MM.1S (cell line): ENCODE data around the gene FUT4.

Experiments
- DNase-seq: peaks from one replicate; pipeline ENCODE4 v3.0.0-alpha.2; 2015
- H2AFZ ChIP-seq: fragments of 300-600 bp; sonication (generic); 2 replicates; pipeline ENCODE4 v1.6.0; 2016; ENCODE audit warnings: antibody characterized with exemption, low read length
- H3F3A ChIP-seq: fragments of 300-600 bp; sonication (generic); 2 replicates; pipeline ENCODE4 v1.6.1; 2016; ENCODE audit warnings: mild to moderate bottlenecking, antibody characterized with exemption, low read length, moderate library complexity, mixed read lengths; ENCODE audit not compliant: insufficient read depth
- H3K27ac ChIP-seq: fragments of 300-600 bp; sonication (generic); 2 replicates; pipeline ENCODE4 v1.5.1; 2016; ENCODE audit warnings: mild to moderate bottlenecking, low read length
- H3K27me3 ChIP-seq: fragments of 300-600 bp; sonication (generic); replicated peaks from 2 replicates; pipeline ENCODE4 v1.6.0; 2016; ENCODE audit warnings: low read length; ENCODE audit not compliant: insufficient read depth
- H3K36me3 ChIP-seq: fragments of 300-600 bp; sonication (generic); replicated peaks from 2 replicates; pipeline ENCODE4 v1.6.1; 2016; ENCODE audit warnings: mild to moderate bottlenecking, low read length, mixed read lengths; ENCODE audit not compliant: insufficient read depth
- H3K4me1 ChIP-seq: fragments of 300-600 bp; sonication (generic); 2 replicates; pipeline ENCODE4 v1.6.1; 2016; ENCODE audit warnings: low read length, mixed read lengths
- H3K4me2 ChIP-seq: fragments of 300-600 bp; sonication (generic); 2 replicates; pipeline ENCODE4 v1.6.0; 2016; ENCODE audit warnings: low read depth, low read length
- H3K4me3 ChIP-seq: fragments of 300-600 bp; sonication (generic); 2 replicates; pipeline ENCODE4 v1.5.1; 2016; ENCODE audit warnings: low read length, mixed read lengths
- H3K79me2 ChIP-seq: fragments of 300-600 bp; sonication (generic); 2 replicates; pipeline ENCODE4 v1.6.1; 2016; ENCODE audit warnings: mixed run types, low read length, mixed read lengths
- H3K9ac ChIP-seq: fragments of 300-600 bp; sonication (generic); 2 replicates; pipeline ENCODE4 v1.6.1; 2016; ENCODE audit warnings: low read length, mixed read lengths
- H3K9me2 ChIP-seq: fragments of 300-600 bp; sonication (generic); replicated peaks from 2 replicates; pipeline ENCODE4 v1.6.1; 2016; ENCODE audit warnings: mild to moderate bottlenecking, low read length, mixed read lengths; ENCODE audit not compliant: insufficient read depth
- H3K9me3 ChIP-seq: fragments of 300-600 bp; sonication (generic); replicated peaks from 2 replicates; pipeline ENCODE4 v1.6.1; 2016; ENCODE audit warnings: mild to moderate bottlenecking, low read length, mixed read lengths; ENCODE audit not compliant: insufficient read depth
- H4K20me1 ChIP-seq: fragments of 300-600 bp; sonication (generic); 2 replicates; pipeline ENCODE4 v1.6.1; 2016; ENCODE audit warnings: mild to moderate bottlenecking, low read length, moderate library complexity, mixed read lengths; ENCODE audit not compliant: insufficient read depth
- CTCF ChIP-seq: fragments of 300-600 bp; sonication (generic); IDR thresholded peaks from 2 replicates; pipeline ENCODE4 v1.5.1; 2016; ENCODE audit warnings: antibody characterized with exemption, low read length, mixed read lengths
- EZH2 ChIP-seq: fragments of 300-600 bp; sonication (generic); optimal IDR thresholded peaks from 2 replicates; pipeline ENCODE3; 2017; ENCODE audit warnings: low read depth, mild to moderate bottlenecking, antibody characterized with exemption, low read length, mixed read lengths
- EZH2phosphoT487 ChIP-seq: fragments of 300-600 bp; sonication (generic); IDR thresholded peaks from 2 replicates; pipeline ENCODE4 v1.6.1; 2018; ENCODE audit warnings: antibody characterized with exemption, low read length

Gene FUT4

GRCh38 chr11:94557992-94558391, 14.3 kb downstream of the FUT4 start:
- TF ChIP-seq EZH2phosphoT487 (no peak), CTCF (no peak), EZH2 (no peak)
- Histone ChIP-seq H3K79me2 (no peaks in the 10 kb centered on the region), H3K9ac (no peak overlapping the region), H3K9me3 (no peaks in the 10 kb centered on the region), H3K36me3 (no peaks in the 10 kb centered on the region), H3K4me3 (no peak overlapping the region), H4K20me1 (no peaks in the 10 kb centered on the region), H3K27ac (no peak overlapping the region), H3K4me2 (no peak overlapping the region), H2AFZ (no peak overlapping the region), H3F3A (no peaks in the 10 kb centered on the region), H3K27me3 (no peaks in the 10 kb centered on the region), H3K4me1 (no peaks in the 10 kb centered on the region), H3K9me2 (no peaks in the 10 kb centered on the region)
- no peak for DNase-seq

GRCh38 chr11:94558468-94558867, 14.7 kb downstream of the FUT4 start:
- Histone ChIP-seq H3K27ac (no peak overlapping the region), H3K9me3 (no peaks in the 10 kb centered on the region), H3K36me3 (no peaks in the 10 kb centered on the region), H4K20me1 (no peaks in the 10 kb centered on the region), H3K4me2 (no peak overlapping the region), H3K79me2 (no peaks in the 10 kb centered on the region), H3K9ac (no peak overlapping the region), H3F3A (no peaks in the 10 kb centered on the region), H3K4me1 (no peaks in the 10 kb centered on the region), H3K4me3 (no peak overlapping the region), H3K27me3 (no peaks in the 10 kb centered on the region), H3K9me2 (no peaks in the 10 kb centered on the region), H2AFZ (no peak overlapping the region)
- DNase-seq: no peak
- TF ChIP-seq EZH2phosphoT487: no peak
- no peak for TF ChIP-seq EZH2
- TF ChIP-seq CTCF: no peak

- Histone ChIP-seq H3K4me3 (no peak overlapping the region), H3K4me1 (no peaks in the 10 kb centered on the region), H2AFZ (no peak overlapping the region), H3K4me2 (no peak overlapping the region), H4K20me1 (no peaks in the 10 kb centered on the region), H3F3A (no peaks in the 10 kb centered on the region), H3K9me3 (no peaks in the 10 kb centered on the region), H3K79me2 (no peaks in the 10 kb centered on the region), H3K36me3 (no peaks in the 10 kb centered on the region), H3K9ac (no peak overlapping the region), H3K27me3 (no peaks in the 10 kb centered on the region), H3K9me2 (no peaks in the 10 kb centered on the region), H3K27ac (no peak overlapping the region)
- DNase-seq: no peak
- TF ChIP-seq EZH2phosphoT487 (no peak), CTCF (no peak), EZH2 (no peak)
Observed at GRCh38 chr11:94558932-94559331, 15.2 kb downstream of the FUT4 start.

GRCh38 chr11:94559361-94559760, 15.6 kb downstream of the FUT4 start:
- H3K4me3 ChIP-seq: no peak overlapping the region
- H3K4me2 ChIP-seq: no peak overlapping the region
- DNase-seq: no peak
- H4K20me1 ChIP-seq: no peaks in the 10 kb centered on the region
- no peaks in the 10 kb centered on the region for H3K36me3 ChIP-seq
- H3K9me3 ChIP-seq: no peaks in the 10 kb centered on the region
- no peaks in the 10 kb centered on the region for H3K4me1 ChIP-seq
- H2AFZ ChIP-seq: no peak overlapping the region
- H3K9ac ChIP-seq: no peak overlapping the region
- TF ChIP-seq CTCF (no peak), EZH2 (no peak), EZH2phosphoT487 (no peak)
- no peaks in the 10 kb centered on the region for H3K27me3 ChIP-seq
- no peak overlapping the region for H3K27ac ChIP-seq
- no peaks in the 10 kb centered on the region for H3K9me2 ChIP-seq
- no peaks in the 10 kb centered on the region for H3F3A ChIP-seq
- no peaks in the 10 kb centered on the region for H3K79me2 ChIP-seq
